ENCODE measurements around the gene ZCCHC10. TPM values are rescaled to one million over a fixed set of nuclear protein-coding genes. Genes with fewer than 3 reads are reported as not detected.

Gene ZCCHC10
- total and polyA plus RNA-seq, 4 donors = 5.1 to 24.2 (median 9.8) TPM

GRCh38 chr5:132949136-132949535, 77.2 kb downstream of the ZCCHC10 start (continued):
- TF ChIP-seq REST (IDR thresholded peaks at IDR 0.05) (no peak), ZBTB33 (IDR thresholded peaks at IDR 0.05) (no peak), NR2F2 (IDR thresholded peaks at IDR 0.05) (no peak), JUND (IDR thresholded peaks at IDR 0.05) (no peak), FOXA2 (IDR thresholded peaks at IDR 0.05) (no peak), ATF3 (IDR thresholded peaks at IDR 0.05) (no peak)

GRCh38 chr5:132947671-132948070, 78.7 kb downstream of the ZCCHC10 start:
- DNase-seq (ENCODE audit: low spot score) = no peak
- Histone ChIP-seq H3K36me3 (ENCODE audit: control insufficient read depth in 4 of 4, insufficient read depth in 3 of 4, low read depth in 1 of 4, low read length in 3 of 4) (peaks cover 0 to 4% (median under 1%) of the 10 kb centered on the region in 4 donors), H3K27me3 (ENCODE audit: control insufficient read depth in 4 of 4, insufficient read depth in 4 of 4, low read length in 3 of 4) (no peaks in the 10 kb centered on the region), H3K9ac (ENCODE audit: low read depth in 1 of 2, low read length in 2 of 2) (no peak overlapping the region), H3K4me3 (ENCODE audit: low read depth in 1 of 3, low read length in 3 of 3) (no peak overlapping the region), H3K4me1 (ENCODE audit: control insufficient read depth in 4 of 4, insufficient read depth in 4 of 4, low read length in 3 of 4) (peaks cover 0 to 12% (median 0%) of the 10 kb centered on the region in 4 donors), H3K9me3 (ENCODE audit: control insufficient read depth in 4 of 4, low read length in 3 of 4) (no peaks in the 10 kb centered on the region), H3K27ac (ENCODE audit: low read depth in 1 of 2, low read length in 2 of 2) (no peak overlapping the region)
- 53% methylated on average over 2 of the region's 2 CpGs for WGBS
- no peak for TF ChIP-seq EGR1 (IDR thresholded peaks at IDR 0.05; ENCODE audit: low read depth in 2 of 2)
- TF ChIP-seq GABPA (IDR thresholded peaks at IDR 0.05 in 1 of 2, conservative IDR thresholded peaks at IDR 0.05 in 1 of 2) = no peak
- TF ChIP-seq ZBTB33 (IDR thresholded peaks at IDR 0.05) = no peak

Small RNAs within 50 kb of the gene (small RNA-seq; reads per million reads assigned to genes)
- gene AC113410.1 (not detected), gene AC113410.3 (not detected), gene ATP6V0E1P1 (not detected), gene RF00019 (not detected)

Other genes starting within 250 kb of the ZCCHC10 start
- gene SEPTIN8, start 249.3 kb downstream of the ZCCHC10 start, total RNA-seq = 10 to 100 TPM; 11.8 to 16.5 TPM
- 1 to 10 TPM; 4.7 to 7.8 TPM for gene SEPTIN8, start 249.3 kb downstream of the ZCCHC10 start, polyA plus RNA-seq
- gene SOWAHA, start 213.2 kb downstream of the ZCCHC10 start, total RNA-seq = 1 to 10 TPM; 1.6 to 1.9 TPM
- 1 to 10 TPM; 1.3 to 2.2 TPM for gene SOWAHA, start 213.2 kb downstream of the ZCCHC10 start, polyA plus RNA-seq
- gene SHROOM1, start 195.9 kb downstream of the ZCCHC10 start, total RNA-seq = 10 to 100 TPM in 1 of 2 donors, 1 to 10 TPM in 1; 6.1 to 23.0 TPM
- gene SHROOM1, start 195.9 kb downstream of the ZCCHC10 start, polyA plus RNA-seq = 10 to 100 TPM; 13.7 to 28.5 TPM
- gene GDF9, start 160.1 kb downstream of the ZCCHC10 start, total RNA-seq = under 1 TPM in 1 of 2 donors, not detected in 1; 0.08 TPM
- under 1 TPM; 0.08 to 0.10 TPM for gene GDF9, start 160.1 kb downstream of the ZCCHC10 start, polyA plus RNA-seq
- 100 to 1,000 TPM in 1 of 2 donors, 10 to 100 TPM in 1; 62.5 to 103 TPM for gene UQCRQ, start 159.9 kb downstream of the ZCCHC10 start, total RNA-seq
- gene UQCRQ, start 159.9 kb downstream of the ZCCHC10 start, polyA plus RNA-seq = 1,000 to 10,000 TPM in 1 of 2 donors, 100 to 1,000 TPM in 1; 548 to 2,326 TPM
- 10 to 100 TPM; 12.0 to 56.7 TPM for gene LEAP2, start 152.9 kb downstream of the ZCCHC10 start, total RNA-seq
- 100 to 1,000 TPM in 1 of 2 donors, 10 to 100 TPM in 1; 68.1 to 736 TPM for gene LEAP2, start 152.9 kb downstream of the ZCCHC10 start, polyA plus RNA-seq
- 10 to 100 TPM; 16.8 to 19.1 TPM for gene AFF4, start 62.9 kb downstream of the ZCCHC10 start, total RNA-seq
- gene AFF4, start 62.9 kb downstream of the ZCCHC10 start, polyA plus RNA-seq = 10 to 100 TPM in 1 of 2 donors, 1 to 10 TPM in 1; 5.5 to 17.0 TPM
- 10 to 100 TPM; 34.4 to 39.7 TPM for gene HSPA4, start 25.5 kb upstream of the ZCCHC10 start, total RNA-seq
- 10 to 100 TPM; 22.1 to 29.5 TPM for gene HSPA4, start 25.5 kb upstream of the ZCCHC10 start, polyA plus RNA-seq

All from liver (tissue), 10 donors.